GM21619 (cell line): ENCODE measurements around the gene EEF1A2.
A peak's percentile ranks its signal among the peaks of the same experiment; 100 is the strongest.

Source experiments
- ATAC-seq: cut with Tn5 transposase; IDR thresholded peaks from one replicate; pipeline ENCODE4 v1.9.1; 2021; ENCODE audit not compliant: unreplicated experiment

EEF1A2 gene

GRCh38 chr20:63537525-63538203 is 38.8 kb upstream of the EEF1A2 start:
- peak; percentile 77 for ATAC-seq

DNA sequence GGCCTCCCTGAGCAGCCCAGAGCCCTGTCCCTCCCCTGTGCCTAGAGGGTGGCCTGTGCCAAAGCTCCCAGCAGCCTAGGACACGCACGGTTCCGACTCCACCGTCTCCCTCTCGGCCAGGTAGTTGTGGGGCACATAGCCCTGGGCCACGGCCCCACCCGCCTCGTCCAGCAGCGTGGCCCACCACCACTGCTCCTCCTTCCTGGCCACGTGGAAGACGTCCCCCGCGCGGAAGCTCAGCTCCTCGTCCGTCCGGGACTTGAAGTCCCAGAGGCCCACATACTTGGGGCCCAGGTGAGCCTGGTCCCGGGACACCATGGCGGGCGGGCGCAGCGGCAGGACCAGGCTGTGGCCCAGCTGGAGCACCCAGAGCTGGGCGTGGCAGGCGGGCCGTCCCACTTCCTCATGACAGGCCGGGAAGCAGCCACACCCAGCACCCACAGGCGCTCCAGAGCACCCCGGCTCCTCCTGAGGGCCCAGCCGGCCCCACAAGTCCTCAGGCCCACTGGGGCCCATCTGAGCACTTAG is 38.2 kb upstream of the EEF1A2 start, which contains the start of gene PTK6:
Gene PTK6 (minus strand): TSS at position 380 of the 528 bp plus-strand sequence. CDS start 62 bp downstream, at position 318.
- no peak for ATAC-seq

- ATAC-seq: no peak
These were observed 37.5 kb upstream of the EEF1A2 start for GRCh38 chr20:63536241-63536977.

DNA sequence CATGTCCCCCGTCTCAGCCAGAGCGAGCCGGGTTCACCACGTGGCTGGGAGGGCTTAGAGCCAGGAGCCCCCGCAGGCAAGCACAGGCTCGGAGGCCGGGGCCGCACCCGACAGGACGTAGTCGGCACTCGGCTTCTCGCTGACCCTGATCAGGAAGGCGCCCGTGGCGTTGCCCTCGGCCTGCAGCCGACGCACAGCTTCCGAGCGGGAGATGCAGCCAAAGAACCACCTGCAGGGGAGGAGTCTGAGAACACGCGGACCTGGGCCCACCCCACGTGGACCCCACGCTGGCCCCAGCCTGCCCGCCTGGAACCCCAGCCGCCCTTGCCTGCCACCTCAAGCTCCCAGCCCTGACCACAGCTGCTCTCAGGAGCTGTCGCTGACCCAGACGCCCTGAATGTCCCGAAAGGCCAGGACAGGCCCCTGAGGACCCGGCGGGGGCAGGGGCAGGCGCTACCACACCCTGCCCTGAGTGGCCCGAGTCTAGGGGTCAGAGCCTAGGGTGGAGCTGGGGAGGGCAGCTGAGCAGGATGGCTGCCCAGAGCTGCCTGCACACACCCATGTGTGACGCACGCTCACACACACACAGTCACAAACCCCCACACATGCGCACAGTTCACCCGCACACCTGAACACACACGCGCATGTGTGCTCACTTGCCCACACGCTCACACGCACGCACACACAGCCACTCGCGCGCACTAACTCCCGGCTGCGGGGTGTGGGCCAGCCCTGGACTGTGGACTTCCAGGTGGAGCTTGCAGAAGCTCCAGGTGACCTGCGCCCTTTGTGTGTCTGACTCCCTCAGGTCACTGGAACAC is 36.2 kb upstream of the EEF1A2 start:
- ATAC-seq: no peak

GRCh38 chr20:63534427-63534830 is 35.5 kb upstream of the EEF1A2 start:
- no peak for ATAC-seq

- no peak for ATAC-seq
These were observed 35.0 kb upstream of the EEF1A2 start for GRCh38 chr20:63533871-63534393.

DNA sequence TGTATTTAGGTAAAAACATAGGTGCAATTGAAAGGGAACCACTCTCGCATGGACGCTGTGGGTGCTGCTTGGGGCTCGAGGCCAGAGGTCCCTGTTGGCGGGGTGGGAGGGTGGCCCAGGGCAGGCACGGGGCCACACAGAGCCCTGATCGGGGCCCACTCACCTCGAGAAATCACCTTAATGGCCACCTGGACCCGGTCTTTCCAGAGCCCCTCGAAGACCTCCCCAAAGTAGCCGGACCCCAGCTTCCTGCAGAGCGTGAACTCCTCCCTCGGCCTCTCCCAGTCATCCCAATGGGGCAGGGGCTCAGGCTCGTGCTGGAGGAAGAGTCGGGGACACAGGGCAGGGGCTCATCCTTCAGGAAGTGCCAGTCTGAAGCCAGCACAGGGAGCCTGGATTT is 34.5 kb upstream of the EEF1A2 start:
- no peak for ATAC-seq

GRCh38 chr20:63532449-63532971 is 33.6 kb upstream of the EEF1A2 start:
- no peak for ATAC-seq

- no peak for ATAC-seq
These were observed 33.0 kb upstream of the EEF1A2 start for GRCh38 chr20:63531686-63532448.

- no peak for ATAC-seq
These were observed 31.9 kb upstream of the EEF1A2 start for GRCh38 chr20:63530788-63531160.

GRCh38 chr20:63529861-63530787 is 31.2 kb upstream of the EEF1A2 start:
- no peak for ATAC-seq

DNA sequence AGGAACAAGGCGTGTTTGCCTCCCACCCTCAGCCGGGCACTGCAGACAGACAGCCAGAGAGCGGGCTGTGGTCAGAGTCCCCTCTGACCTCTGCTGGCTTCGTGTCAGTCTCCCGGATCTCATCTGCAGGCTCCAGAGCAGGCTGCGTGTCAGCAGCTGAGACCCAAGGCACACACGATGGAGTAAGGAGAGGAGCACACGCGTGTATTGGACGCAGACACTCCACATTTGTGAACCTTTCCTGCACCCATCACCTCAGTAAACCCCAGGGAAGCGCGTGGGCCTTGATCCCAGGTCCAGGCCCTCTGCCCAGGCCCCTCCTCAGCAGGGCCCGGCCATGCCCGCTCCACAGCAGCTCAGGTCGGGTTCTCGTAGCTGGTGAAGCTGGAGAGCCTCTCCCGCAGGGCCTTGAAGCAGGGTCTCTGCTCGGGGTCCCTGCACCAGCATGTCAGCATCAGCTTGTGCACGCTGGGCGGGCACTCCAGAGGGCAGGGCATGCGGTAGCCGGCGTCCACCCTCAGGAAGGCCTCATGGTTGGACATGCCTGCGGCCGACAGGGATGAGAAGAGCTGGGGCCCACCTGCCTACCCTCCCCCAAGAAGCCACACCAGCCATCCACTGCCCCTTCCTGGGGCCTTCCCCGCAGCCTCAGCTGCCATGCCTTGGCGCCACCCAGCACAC is 30.4 kb upstream of the EEF1A2 start:
- ATAC-seq: no peak

GRCh38 chr20:63527184-63527583 is 28.3 kb upstream of the EEF1A2 start:
- ATAC-seq: no peak

DNA sequence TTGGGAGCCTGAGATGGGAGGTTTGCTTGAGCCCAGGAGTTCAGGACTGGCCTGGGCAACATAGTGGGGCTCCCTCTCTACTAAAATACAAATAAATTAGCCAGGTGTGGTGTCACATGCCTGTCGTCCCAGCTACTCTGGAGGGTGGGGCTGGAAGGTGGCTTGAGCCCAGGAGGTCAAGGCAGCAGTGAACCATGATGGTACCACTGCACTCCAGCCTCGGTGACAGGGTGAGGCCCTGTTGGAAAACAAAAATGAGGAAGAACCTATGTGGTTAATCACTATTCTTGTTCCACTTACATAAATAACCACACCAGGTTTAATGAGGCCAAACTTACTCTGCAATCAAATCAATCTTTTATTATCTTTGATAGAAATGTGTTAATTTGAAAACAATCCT is 27.1 kb upstream of the EEF1A2 start:
- no peak for ATAC-seq

DNA sequence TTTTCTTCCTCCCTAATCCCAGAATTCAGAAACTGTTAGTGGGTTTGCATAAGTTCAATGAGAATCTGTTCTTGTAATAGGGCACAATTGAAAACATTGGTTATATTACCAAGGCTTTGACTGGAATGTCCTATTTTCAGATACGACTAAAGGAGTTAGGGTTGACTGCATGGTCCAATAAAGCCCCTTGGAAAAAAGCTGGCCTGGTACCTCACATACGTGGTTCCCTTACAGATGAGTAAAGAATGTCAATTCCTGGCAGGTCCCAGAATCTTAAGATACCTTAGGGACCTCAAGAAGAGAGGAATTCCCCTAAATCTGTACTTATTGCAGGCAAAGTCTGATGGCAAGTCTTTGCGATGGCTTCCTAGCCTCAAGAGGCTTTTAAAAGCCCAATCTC is 26.3 kb upstream of the EEF1A2 start:
- ATAC-seq: no peak

DNA sequence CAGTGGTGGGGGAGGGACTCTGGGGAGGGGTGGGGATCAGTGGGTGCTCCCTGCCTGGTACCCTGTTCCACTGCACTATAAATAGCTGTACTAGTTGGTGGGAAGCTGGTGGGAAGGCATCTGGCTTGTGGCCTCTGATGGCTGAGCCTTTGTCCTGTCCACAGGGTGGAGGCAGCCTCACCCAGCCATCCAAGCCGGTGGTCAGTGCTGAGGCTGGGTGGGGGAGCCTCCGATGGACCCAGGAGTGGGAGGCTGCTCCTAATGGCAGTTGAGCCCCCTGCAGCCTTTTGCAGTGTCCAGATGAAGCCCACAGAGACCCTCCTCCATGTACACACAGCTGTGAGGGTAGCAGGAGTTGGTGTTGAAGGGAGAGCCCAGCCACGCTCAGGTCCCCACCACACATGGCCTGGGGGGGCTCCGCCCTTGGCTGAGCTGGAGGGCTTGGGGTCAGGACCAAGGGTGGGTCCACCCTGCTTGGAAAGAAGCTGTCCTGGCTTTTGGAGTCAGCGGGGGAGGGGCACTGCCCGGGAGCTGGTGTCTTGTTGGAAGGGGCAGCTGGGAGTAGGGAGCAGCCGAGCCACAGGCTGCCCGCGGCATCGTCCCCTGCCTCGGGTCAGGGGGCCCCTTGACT is 24.2 kb upstream of the EEF1A2 start:
- ATAC-seq: no peak

- ATAC-seq: no peak
These were observed 23.4 kb upstream of the EEF1A2 start for GRCh38 chr20:63522091-63522868.
